ENCODE data around the gene JAZF1.

JAZF1 gene

GRCh38 chr7:27788437-27788836, 392.2 kb downstream of the JAZF1 start:
- DNase-seq: no peak

DNA sequence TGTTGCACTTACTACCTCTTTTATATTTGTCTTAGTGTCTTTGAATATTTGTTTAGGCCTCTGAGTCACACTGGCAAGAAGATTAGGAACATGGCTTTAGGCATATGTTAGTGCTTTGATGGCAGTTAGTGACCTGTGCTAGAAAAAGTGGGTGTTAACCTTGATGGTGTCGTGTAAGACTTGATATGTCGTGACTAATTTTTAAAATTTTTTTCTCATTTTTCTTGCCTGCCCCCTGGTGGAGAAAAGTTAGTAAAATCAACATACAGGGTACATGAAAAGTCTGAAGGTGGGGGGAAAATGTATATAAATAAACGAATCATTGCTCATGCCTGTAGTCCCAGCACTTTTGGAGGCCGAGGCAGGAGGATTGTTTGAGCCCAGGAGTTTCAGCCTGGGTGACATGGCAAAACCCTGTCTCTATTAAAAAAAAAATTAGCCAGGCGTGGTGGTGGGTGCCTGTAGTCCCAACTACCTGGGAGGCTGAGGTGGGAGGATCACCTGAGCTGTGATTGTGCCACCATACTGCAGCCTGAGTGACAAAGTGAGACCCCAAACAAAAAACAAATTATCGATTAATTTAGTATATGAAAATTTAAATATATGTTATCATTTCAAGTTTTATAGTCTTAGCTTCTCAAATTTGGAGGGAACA, 396.1 kb downstream of the JAZF1 start:
- no peak for DNase-seq

DNA sequence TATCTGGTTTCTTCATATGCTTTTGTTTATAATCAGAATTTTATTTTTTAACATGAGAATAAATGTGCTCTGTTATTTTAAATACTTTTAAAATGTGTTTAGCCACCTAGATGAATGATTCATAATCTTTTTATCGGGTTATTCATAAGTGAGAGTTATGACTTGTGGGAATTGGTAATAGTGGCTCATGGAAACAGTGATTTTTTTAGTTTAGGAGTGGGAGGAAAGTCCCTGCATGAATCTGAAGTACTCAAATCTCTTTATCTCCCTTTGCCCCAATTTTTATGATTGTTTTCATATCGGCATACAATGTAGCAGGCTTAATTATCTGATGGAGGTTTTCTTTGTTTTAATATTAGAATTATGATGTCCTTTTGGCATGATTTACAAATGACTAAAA, 397.7 kb downstream of the JAZF1 start:
- no peak for DNase-seq

- DNase-seq: no peak
Observed at GRCh38 chr7:27781188-27781587, 399.4 kb downstream of the JAZF1 start.

Data from activated CD8-positive, alpha-beta memory T cell treated with anti-CD3 and anti-CD28 coated beads, Interleukin-2, amount 50 U/mL, for 4 hours (primary cell).